Right forelimb (tissue), 1 donor: ENCODE data around the gene RBSN.
A peak's percentile ranks its signal among the peaks of the same experiment; 100 is the strongest.
"Not testable (repeated sequence)": the region's sequence is repeated elsewhere in the genome, so short reads cannot be mapped to it uniquely, and the experiment has no call there.

Experiments used
- DNase-seq: peaks from one replicate; pipeline ENCODE4 v3.0.0-alpha.2; 2018

Gene RBSN

GRCh38 chr3:15098503-15099363 is at the start of gene RBSN:
Gene RBSN, minus strand, starts transcription at chr3:15099148. Its CDS starts 3,028 bp downstream, at chr3:15096120.
- peak; percentile 95 for DNase-seq

DNA sequence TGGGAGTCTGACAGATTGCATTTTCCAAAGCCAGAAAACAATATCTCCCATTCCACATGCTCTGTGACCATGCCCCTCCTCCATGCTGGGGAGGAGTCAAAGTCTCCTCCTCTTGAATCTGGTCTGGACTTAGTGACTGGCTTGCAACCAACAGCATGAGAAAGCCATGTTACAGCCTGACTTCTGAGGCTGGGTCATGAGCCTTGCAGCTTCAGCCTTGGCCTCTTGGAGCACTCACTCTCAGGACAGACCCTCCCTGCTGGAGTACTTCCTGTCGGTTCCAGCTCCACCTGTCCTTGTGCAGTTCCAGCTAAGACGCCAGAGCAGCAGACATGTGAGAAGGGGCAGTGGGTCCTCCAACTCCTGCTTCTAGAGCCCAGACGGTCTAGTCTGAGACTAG is 49.7 kb upstream of the RBSN start:
- no peak for DNase-seq

GRCh38 chr3:15136885-15137284 is 37.9 kb upstream of the RBSN start:
- not testable (repeated sequence) for DNase-seq

- not testable (repeated sequence) for DNase-seq
Observed at GRCh38 chr3:15134968-15135367, 36.0 kb upstream of the RBSN start.

DNA sequence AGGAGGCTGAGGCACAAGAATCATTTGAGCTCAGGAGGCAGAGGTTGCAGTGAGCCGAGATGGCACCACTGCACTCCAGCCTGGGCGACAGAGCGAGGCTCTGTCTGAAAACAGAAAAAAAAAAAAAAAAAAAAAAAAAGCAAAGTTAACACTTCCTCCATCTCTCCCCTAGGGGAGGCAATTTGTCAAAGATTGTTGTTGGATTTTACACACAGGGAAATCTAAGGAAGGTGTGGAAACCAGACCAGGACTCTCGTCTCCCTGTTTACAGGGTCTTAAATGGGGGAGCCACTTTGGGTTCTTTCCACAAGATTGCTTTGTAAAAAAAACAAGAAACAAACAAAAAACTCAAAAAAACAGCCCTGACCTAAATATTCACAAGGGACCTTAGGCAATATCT is 29.5 kb upstream of the RBSN start:
- not testable (repeated sequence) for DNase-seq

GRCh38 chr3:15126975-15127374 is 28.0 kb upstream of the RBSN start:
- DNase-seq = not testable (repeated sequence)

GRCh38 chr3:15122398-15122797 is 23.4 kb upstream of the RBSN start:
- no peak for DNase-seq

DNA sequence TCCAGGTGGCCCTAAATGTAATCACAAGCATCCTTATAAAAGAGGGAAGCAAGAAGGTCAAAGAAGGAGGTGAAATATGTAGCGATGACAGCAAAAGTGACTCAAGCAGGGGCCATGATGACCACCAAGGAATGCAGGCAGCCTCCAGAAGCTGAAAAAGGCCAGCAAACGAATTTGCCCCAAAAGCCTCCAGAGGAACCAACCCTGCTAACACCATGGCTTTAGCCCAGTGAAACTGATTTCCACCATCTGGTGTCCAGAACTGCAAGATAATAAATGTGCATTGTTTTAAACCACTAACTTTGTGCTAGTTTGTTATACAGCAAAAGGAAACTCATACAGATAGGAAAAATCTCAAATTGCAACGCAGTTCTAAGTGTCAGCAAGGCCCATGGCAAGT is 23.0 kb upstream of the RBSN start:
- no peak for DNase-seq

DNA sequence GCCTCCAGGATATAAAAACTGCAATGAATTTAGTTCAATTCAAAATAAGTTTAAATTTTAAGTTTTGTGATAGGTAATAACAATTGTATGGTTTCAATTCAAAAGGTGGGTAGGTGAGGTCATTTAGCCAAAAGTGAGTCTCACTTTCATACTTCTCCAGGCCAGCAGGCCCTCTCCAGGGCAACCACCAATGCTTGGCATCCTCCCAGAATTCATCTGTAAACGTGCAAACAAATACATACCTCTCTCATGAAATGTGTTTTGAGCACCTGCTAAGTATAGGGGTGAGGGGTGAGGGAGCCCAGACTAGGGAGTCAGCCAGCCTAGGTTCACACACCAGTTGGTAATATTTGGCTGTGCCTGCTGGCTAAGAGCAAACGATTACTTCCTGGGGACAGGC is 22.0 kb upstream of the RBSN start:
- DNase-seq = no peak

GRCh38 chr3:15117011-15117410 is 18.1 kb upstream of the RBSN start:
- DNase-seq = no peak

DNA sequence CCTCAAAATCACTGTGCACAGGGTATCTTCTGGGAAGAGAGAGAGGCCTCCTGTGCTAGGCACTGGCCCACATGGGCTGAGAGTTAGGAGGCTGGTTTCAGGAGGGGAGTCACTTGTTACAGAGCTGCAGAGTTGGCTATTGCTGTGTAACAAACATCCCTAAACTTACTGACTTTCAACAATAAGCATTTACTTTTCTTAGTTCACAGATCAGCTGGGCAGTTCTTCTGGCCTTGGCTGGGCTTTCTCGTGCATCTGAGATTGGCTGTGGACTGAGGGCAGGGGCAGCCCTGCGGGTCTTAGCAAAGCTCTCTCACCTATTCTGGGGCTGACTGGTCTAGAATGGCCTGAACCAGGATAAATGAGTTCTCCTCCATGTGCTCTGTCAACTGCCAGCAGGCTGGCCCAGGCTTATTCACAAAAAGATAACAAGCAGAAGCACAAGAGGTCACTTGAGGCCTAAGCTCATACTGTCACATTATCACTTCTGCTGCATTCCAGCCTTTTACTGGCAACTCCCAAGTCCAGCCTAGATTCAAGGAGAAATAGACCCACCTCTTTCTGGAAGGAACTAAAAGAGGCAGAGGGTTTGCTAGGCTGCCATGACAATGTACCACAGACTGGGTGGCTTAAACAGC is 17.2 kb upstream of the RBSN start:
- no peak for DNase-seq

DNA sequence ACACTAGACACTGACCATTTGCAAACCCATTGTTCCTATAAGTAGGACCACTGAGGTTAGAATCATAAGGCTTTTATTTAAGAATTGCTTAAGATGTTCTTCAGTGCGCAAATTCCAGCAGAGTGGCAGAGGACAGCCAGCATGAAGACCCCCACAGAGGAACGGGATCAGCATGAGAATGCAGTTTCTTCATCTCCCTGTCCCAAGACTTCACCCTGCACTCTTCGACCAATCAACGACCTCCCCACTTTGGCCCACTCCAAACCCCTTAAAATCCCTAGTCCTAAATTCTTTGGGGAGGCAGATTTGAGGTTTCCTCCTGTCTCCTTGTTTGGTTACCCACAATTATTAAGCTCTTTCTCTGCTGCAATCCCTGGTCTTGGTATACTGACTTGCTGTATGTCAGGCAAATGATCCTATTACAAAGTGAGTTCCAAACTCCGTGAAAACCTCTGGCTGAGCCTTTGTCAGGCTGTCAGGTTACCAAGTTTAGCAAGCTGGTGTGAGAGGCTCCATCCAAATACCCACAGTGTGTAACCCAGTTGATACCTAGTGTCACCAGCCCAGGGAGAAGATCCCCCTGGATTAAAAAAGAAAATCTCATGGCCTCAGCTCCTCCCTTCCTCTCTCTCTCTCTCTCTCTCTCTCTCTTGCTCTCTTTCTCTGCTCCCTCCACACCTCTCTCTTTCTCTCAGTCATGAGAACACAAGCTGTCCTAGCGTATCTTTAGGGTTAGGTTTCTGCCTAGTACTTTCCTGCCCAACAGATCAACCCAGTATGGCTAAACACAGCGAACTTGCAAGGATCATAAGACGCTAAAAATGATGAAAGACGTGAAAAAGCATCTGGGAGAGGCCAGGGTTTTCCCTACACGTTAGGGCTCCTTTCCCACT is 15.8 kb upstream of the RBSN start:
- no peak for DNase-seq

DNA sequence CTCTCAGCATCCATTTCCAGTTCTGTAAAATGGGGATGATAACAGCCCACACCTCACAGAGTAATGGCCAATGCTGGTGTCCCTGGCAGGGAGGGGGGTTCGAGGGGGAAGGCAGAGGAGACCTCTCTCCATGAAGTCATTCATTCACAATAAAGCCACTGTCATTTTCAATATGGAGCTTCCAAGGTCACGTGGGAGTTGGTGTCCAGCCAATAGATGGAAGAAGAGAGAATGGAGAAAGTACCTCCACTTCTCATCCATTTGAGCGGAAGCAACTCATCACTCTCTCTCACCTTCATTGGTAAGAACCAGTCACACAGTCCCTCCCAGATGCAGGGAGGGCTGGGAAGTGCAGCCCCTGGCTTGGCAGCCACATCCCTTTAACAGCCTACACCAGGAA is 14.9 kb upstream of the RBSN start:
- no peak for DNase-seq

DNA sequence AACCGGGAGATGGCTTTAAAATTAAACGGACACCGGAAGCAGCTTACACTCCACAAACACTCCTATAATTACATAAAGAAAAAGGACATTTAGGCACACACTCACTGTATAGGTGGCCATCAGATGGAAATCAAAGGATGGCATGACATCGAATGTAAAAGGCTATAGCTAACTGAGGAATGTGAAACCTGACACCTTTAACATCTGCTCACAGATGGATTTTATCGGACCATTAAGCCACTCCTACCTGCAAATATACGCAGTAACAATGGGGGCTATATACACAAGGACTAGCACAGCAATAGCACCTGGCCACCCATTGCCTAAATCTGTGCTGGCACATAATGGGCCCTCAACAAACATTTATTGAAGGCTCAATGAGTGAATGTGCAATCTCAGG is 14.5 kb upstream of the RBSN start:
- no peak for DNase-seq

- DNase-seq = no peak
Observed at GRCh38 chr3:15112011-15112410, 13.1 kb upstream of the RBSN start.

- no peak for DNase-seq
Observed at GRCh38 chr3:15110206-15110605, 11.3 kb upstream of the RBSN start.

DNA sequence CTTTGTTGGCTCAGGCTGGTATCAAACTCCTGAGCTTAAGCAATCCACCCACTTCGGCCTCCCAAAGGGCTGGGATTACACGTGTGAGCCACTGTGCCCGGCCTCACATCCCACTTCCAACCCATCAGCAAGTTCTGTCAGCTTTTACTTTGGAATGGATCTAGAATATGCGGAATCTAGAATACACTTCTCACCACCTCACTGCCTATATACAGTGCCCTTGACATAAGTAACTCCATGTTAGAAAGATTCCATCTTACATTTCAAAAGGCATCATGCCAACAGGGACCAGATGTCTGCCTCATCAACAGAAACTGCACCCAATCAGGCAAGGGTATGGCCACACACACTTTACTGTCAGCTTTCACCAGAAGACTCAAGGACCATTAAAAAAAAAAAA is 9.9 kb upstream of the RBSN start:
- DNase-seq = no peak

DNA sequence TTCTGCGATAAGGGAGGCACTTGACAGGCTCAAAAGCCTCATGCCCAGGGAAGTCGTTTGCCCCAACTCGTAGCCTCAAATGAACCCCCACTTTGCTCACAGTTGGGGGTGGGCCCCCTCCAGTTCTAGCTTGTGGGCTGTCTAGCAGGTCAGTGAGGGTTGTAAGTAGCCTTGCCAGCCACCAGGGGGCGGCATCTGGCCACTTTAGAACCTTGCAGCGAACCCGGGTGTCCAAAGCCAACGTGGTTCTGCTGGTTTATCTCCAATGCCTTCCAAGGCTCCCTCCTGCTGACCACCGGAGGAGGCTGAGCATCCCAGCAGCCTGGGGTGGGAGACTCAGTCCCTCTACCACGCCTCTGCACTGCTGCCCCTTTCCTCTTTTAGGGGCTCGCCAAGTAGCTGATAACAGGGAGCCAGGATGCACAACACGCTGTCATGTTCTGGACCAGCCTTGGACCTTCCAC is 9.2 kb upstream of the RBSN start:
- DNase-seq = peak; percentile 78

GRCh38 chr3:15107075-15107947 is 8.4 kb upstream of the RBSN start:
- DNase-seq = no peak

- no peak for DNase-seq
Observed at GRCh38 chr3:15102836-15103235, 3.9 kb upstream of the RBSN start.

DNA sequence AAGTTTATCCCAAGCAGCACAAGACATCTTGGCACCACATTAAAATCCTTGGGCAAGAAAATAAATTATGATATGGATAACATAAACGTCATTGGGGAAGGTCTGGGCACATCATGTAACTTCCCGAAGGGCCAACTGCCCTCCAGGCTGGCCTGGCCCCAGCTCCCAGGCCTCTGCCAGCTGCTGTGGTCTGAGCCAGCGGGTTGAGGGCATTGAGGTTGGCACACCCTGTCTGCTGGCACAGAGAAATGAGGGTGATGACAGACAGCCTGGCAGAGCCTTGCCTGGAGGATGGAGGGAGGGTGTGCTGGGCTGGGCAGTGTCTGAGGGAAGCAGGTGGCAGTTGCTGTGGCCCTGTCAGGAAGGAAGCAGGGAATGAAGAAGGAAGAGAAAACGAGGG is 3.3 kb upstream of the RBSN start:
- peak; percentile 52 for DNase-seq
